ENCODE measurements around the gene PSMC1.

DNA sequence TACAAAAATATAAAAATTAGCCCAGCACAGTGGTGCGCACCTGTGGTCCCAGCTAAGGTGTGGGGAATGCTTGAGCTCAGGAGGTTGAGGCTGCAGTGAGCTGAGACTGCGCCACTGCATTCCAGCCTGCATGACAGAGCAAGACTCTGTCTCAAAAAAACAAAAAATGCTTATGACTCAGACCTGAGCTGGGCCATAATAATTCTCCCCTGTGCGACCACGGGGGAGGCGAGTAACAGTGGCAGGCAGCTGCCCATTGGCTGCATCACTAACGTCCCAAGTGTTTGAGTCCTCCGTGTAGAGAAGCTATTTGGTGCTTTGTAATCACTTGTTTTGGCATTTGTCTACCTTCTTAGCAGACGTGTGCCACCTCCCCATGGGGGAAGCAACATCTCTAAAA lies 24.9 kb downstream of the PSMC1 start:
- no peak for TF ChIP-seq CTCF (IDR thresholded peaks at IDR 0.05)
- no peak for TF ChIP-seq POLR2A (IDR thresholded peaks at IDR 0.05)
- no peak for TF ChIP-seq EP300 (IDR thresholded peaks at IDR 0.05)

All from stomach (tissue), 4 donors.